ENCODE data around the gene INTS11.

- no peak for TF ChIP-seq CTCF (IDR thresholded peaks at IDR 0.05)
- no peak for TF ChIP-seq POLR2A (IDR thresholded peaks at IDR 0.05)
These were observed 6.3 kb downstream of the INTS11 start for GRCh38 chr1:1318131-1318652.
